Sigmoid colon (tissue), 7 donors: ENCODE data around the gene HDAC4. TPM values are rescaled to one million over a fixed set of nuclear protein-coding genes. Genes with fewer than 3 reads are reported as not detected.

ENCODE experiments used
- DNase-seq: peaks from one replicate; pipeline ENCODE4 v3.0.0-alpha.2; 2019
- H3K27ac ChIP-seq, 4 donors: fragments of 200-600 bp; sonication (generic); one replicate each; pipeline ENCODE4 v1.5.1; 2016 to 2019; ENCODE audit warnings: mild to moderate bottlenecking in 1 of 4
- H3K27me3 ChIP-seq, 3 donors: fragments of 200-600 bp; sonication (generic); one replicate each; pipeline ENCODE4 v1.5.1; 2019; ENCODE audit warnings: mild to moderate bottlenecking in 1 of 3
- H3K36me3 ChIP-seq, 4 donors: fragments of 200-600 bp; sonication (generic); one replicate each; pipeline ENCODE4 v1.5.1; 2016 to 2019
- H3K4me1 ChIP-seq, 4 donors: fragments of 200-600 bp; sonication (generic); one replicate each; pipeline ENCODE4 v1.5.1; 2017 to 2019
- H3K4me3 ChIP-seq, 4 donors: fragments of 200-600 bp; sonication (generic); one replicate each; pipeline ENCODE4 v1.5.1; 2017 to 2019; ENCODE audit warnings: mild to moderate bottlenecking in 2 of 4, moderate library complexity in 1 of 4
- H3K9me3 ChIP-seq, 4 donors: fragments of 200-600 bp in 3 of 4; sonication (generic) in 3 of 4; one replicate each; pipeline versions ENCODE4 v1.5.1 to v1.6.1; 2013 to 2019
- EP300 ChIP-seq, 4 donors: sonication (generic); formaldehyde crosslinking; IDR thresholded peaks; one replicate each; pipeline ENCODE4 v1.6.1; 2017; ENCODE audit warnings: antibody characterized with exemption in 4 of 4
- POLR2A ChIP-seq, 2 donors: fragments of 450-650 bp; IDR thresholded peaks; one replicate each; pipeline ENCODE4 v1.6.1; 2016; ENCODE audit warnings: antibody characterized with exemption in 2 of 2, mild to moderate bottlenecking in 2 of 2, moderate library complexity in 2 of 2
- POLR2AphosphoS5 ChIP-seq, 4 donors: sonication (generic); formaldehyde crosslinking; IDR thresholded peaks; one replicate each; pipeline ENCODE4 v1.6.1; 2017; ENCODE audit warnings: antibody characterized with exemption in 4 of 4
- WGBS, 2 donors: extraction: QIAGEN DNeasy Blood & Tissue Kit; methylation state at CpG; one replicate each; pipeline ENCODE4 v1.1.7; 2013; 5-methylcytosine and 5-hydroxymethylcytosine counted together
- intact Hi-C: fragments of 100-400 bp; cut with DNase I; formaldehyde crosslinking; loops from one replicate; pipeline ENCODE4 v1.15.1; 2023
- polyA plus RNA-seq, 3 donors: library from polyadenylated mRNA; stranded (reverse); fragments of 200-250 nt; gene quantifications; one replicate each; pipeline ENCODE4 v1.2.3, GENCODE V29; 2013
- total RNA-seq, 4 donors: library from RNA; depleted of rRNA; stranded (reverse); fragments of >200 nt; gene quantifications; one replicate each; pipeline ENCODE4 v1.1.0, GENCODE V29; 2016
- TF ChIP-seq, protein P1 (sequence below), 4 experiments: fragments of 450-650 bp in 3 of 4; fragments of 200-600 bp in 1 of 4; IDR thresholded peaks; one replicate each; pipeline ENCODE4 v1.5.1; 2016 to 2019; ENCODE audit warnings: antibody characterized with exemption in 4 of 4, mild to moderate bottlenecking in 3 of 4, moderate library complexity in 2 of 4
- donor health status: healthy with polysubstance abuse.
- donor health status: Bipolar disorder and iron deficiency.
- donor health status: healthy.

The HDAC4 gene
- total and polyA plus RNA-seq, 7 donors, result 1.8 to 196 (median 77.0) TPM

DNA sequence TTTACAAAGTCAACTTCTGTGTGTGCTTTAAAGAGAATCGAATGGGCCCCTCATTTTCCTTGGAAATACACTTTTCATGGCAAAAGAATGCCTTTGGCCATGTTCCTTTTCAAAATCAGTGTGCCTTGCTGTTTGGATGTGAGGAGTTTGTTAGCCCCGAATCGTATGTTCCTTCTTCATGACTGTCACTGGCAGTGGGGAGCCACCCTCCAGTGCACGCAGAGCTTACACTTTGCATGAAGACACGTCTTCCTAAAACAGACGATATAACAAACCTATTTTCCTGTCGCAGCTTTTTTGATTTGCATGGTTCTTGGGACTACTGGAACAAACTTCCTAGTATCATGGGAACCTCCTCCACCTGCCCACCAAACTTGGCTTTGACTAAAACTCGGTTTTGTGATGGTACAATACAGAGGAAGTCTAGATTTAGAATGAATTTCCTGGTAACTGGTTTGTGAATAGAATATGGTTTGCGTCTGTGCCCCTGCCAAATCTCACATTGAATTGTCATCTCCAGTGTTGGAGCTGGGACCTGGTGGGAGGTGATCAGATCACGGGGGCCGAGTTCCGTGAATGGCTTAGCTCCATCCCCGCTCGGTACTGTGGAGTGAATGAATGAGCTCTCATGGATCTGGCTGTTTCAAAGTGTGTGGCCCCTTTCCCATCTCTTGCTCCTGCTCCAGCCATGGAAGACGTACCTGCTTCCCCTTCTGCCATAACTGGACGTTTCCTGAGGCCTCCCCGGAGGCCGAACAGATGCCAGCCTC lies 358.1 kb downstream of the HDAC4 start:
- DNase-seq, result peak; percentile 40

DNA sequence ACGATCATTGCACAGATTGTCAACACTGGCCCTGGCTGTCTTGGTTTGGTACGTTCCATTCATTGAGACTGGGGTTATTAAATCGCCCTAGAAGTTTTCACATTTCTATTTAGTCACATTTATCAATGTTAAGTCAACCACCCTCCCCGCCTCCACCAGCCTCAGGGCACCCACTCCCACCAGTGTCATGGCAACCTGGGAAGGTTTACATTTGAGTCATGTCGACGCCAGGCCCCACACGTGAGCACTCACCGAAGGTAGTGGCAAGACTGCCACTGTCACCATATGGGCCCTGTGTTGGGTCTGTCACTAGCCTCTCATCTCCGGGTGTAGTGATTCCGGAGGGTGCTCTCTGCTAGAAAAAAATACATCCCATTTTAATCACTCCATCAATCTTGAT lies 358.8 kb downstream of the HDAC4 start:
- Histone ChIP-seq H3K36me3 (no peaks in the 10 kb centered on the region), H3K4me3 (no peak overlapping the region), H3K4me1 (no peaks in the 10 kb centered on the region), H3K27ac (no peak overlapping the region), H3K27me3 (no peaks in the 10 kb centered on the region), H3K9me3 (no peaks in the 10 kb centered on the region)
- DNase-seq, result peak; percentile 48
- intact Hi-C loops, result no loop called here
- 89 to 91% methylated on average over 10 of the region's 10 CpGs for WGBS, 2 donors
- TF ChIP-seq EP300 (IDR thresholded peaks at IDR 0.05), result no peak
- TF ChIP-seq, protein P1, sequence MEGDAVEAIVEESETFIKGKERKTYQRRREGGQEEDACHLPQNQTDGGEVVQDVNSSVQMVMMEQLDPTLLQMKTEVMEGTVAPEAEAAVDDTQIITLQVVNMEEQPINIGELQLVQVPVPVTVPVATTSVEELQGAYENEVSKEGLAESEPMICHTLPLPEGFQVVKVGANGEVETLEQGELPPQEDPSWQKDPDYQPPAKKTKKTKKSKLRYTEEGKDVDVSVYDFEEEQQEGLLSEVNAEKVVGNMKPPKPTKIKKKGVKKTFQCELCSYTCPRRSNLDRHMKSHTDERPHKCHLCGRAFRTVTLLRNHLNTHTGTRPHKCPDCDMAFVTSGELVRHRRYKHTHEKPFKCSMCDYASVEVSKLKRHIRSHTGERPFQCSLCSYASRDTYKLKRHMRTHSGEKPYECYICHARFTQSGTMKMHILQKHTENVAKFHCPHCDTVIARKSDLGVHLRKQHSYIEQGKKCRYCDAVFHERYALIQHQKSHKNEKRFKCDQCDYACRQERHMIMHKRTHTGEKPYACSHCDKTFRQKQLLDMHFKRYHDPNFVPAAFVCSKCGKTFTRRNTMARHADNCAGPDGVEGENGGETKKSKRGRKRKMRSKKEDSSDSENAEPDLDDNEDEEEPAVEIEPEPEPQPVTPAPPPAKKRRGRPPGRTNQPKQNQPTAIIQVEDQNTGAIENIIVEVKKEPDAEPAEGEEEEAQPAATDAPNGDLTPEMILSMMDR (IDR thresholded peaks at IDR 0.05), result no peak
- TF ChIP-seq POLR2A (IDR thresholded peaks at IDR 0.05), result no peak

More for the DNA sequence above, 358.1 kb downstream of the HDAC4 start:
- H3K27ac ChIP-seq, result no peak overlapping the region
- no peaks in the 10 kb centered on the region for H3K27me3 ChIP-seq
- WGBS, 2 donors, result 78 to 84% methylated on average over 18 of the region's 18 CpGs
- H3K36me3 ChIP-seq, result no peaks in the 10 kb centered on the region
- H3K9me3 ChIP-seq, result no peaks in the 10 kb centered on the region
- no peaks in the 10 kb centered on the region for H3K4me1 ChIP-seq
- H3K4me3 ChIP-seq, result no peak overlapping the region
- intact Hi-C loops, result no loop called here
- TF ChIP-seq, protein P1 (IDR thresholded peaks at IDR 0.05), result no peak
- TF ChIP-seq POLR2AphosphoS5 (IDR thresholded peaks at IDR 0.05) (no peak), EP300 (IDR thresholded peaks at IDR 0.05) (no peak), POLR2A (IDR thresholded peaks at IDR 0.05) (no peak)

DNA sequence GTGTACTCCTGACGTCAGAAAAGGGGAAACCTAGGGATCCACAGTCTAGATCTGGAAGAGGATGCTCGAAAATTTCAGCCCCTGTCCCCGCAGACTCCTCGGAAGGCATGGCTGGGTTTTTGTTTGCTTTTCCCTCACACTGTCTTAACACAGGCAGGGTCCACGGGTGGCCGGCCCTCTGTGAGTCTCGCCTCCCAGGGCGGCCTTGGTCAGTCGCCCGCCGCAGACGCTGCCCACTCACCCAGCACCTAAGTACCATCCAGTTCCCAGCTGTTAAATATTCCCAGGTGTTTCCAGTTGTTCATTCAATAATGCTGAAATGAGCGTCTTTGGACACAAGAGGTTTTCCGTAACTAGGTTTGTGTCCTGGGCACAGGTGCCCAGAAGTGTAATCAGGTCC lies 359.8 kb downstream of the HDAC4 start:
- Histone ChIP-seq H3K27me3 (no peaks in the 10 kb centered on the region), H3K27ac (no peak overlapping the region), H3K36me3 (no peaks in the 10 kb centered on the region), H3K9me3 (no peaks in the 10 kb centered on the region), H3K4me1 (no peaks in the 10 kb centered on the region), H3K4me3 (no peak overlapping the region)
- WGBS, 2 donors, result 83 to 86% methylated on average over 14 of the region's 14 CpGs
- DNase-seq, result peak; percentile 48
- no peak for TF ChIP-seq POLR2AphosphoS5 (IDR thresholded peaks at IDR 0.05)
- no peak for TF ChIP-seq EP300 (IDR thresholded peaks at IDR 0.05)
- TF ChIP-seq, protein P1 (IDR thresholded peaks at IDR 0.05), result no peak
- no peak for TF ChIP-seq POLR2A (IDR thresholded peaks at IDR 0.05)
- intact Hi-C loops, result no loop called here

DNA sequence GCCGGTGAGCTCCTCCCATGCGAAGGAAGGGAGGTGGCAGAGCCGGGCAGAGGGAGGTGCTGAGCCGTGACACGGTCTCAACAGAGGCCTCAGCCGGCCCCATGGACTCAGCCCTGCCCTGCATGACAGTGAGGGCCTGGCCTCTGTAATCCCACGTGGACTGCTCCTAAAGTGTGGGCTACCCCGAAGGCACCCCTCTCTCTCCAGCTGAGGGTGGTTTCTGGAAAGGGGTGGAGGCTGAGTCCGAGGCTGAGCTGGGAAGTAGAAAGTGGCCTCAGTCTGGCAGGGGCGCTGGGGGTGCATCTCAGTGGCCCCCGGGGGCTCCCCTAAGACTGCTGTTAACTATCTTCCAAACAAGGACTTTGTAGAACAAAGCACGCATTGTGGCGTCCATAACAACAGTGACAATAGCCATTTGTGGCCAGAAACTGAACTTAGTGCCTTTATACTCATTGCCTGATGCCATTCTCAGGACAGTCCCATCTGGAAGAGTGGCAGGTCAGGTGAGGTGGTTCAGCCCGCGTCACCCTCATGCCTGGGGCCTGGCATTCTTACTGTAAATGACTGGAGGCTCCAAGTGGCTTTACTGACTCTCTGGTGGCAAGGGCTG lies 360.6 kb downstream of the HDAC4 start:
- Histone ChIP-seq H3K4me1 (peaks cover 0 to 6% (median 2%) of the 10 kb centered on the region in 4 donors), H3K9me3 (no peaks in the 10 kb centered on the region), H3K4me3 (no peak overlapping the region), H3K27ac (no peak overlapping the region), H3K27me3 (no peaks in the 10 kb centered on the region), H3K36me3 (no peaks in the 10 kb centered on the region)
- TF ChIP-seq EP300 (IDR thresholded peaks at IDR 0.05) (no peak), POLR2AphosphoS5 (IDR thresholded peaks at IDR 0.05) (no peak), POLR2A (IDR thresholded peaks at IDR 0.05) (no peak)
- TF ChIP-seq, protein P1 (IDR thresholded peaks at IDR 0.05), result no peak
- 59 to 77% methylated on average over 15 of the region's 15 CpGs for WGBS, 2 donors
- intact Hi-C loops, result no loop called here
- DNase-seq, result peak; percentile 55
